GM23248 (cell line): Measurements from ENCODE around the gene RNF13. TPM values are rescaled to one million over a fixed set of nuclear protein-coding genes. Genes with fewer than 3 reads are reported as not detected.
"Not testable (repeated sequence)": the region's sequence is repeated elsewhere in the genome, so short reads cannot be mapped to it uniquely, and the experiment has no call there.

Experiments used
- DNase-seq: peaks from one replicate; pipeline ENCODE4 v3.0.0-alpha.2; 2015
- H2AFZ ChIP-seq: fragments of 200-600 bp; sonication (generic); 2 replicates; pipeline ENCODE4 v1.6.1; 2016; ENCODE audit warnings: antibody characterized with exemption
- H3F3A ChIP-seq: fragments of 200-600 bp; sonication (generic); 2 replicates; pipeline ENCODE4 v1.6.1; 2016; ENCODE audit warnings: mild to moderate bottlenecking, antibody characterized with exemption, mixed run types; ENCODE audit not compliant: insufficient read depth
- H3K27ac ChIP-seq: fragments of 200-600 bp; sonication (generic); 2 replicates; pipeline ENCODE4 v1.5.1; 2016; ENCODE audit warnings: mild to moderate bottlenecking
- H3K27me3 ChIP-seq: fragments of 200-600 bp; sonication (generic); replicated peaks from 2 replicates; pipeline ENCODE4 v1.6.1; 2016; ENCODE audit warnings: mild to moderate bottlenecking; ENCODE audit not compliant: insufficient read depth
- H3K36me3 ChIP-seq: fragments of 200-600 bp; sonication (generic); 2 replicates; pipeline ENCODE4 v1.6.1; 2016; ENCODE audit warnings: low read depth, mild to moderate bottlenecking
- H3K4me1 ChIP-seq: fragments of 200-600 bp; sonication (generic); 2 replicates; pipeline ENCODE4 v1.6.1; 2016; ENCODE audit warnings: mild to moderate bottlenecking; ENCODE audit not compliant: insufficient read depth
- H3K4me2 ChIP-seq: fragments of 200-600 bp; sonication (generic); one replicate; pipeline ENCODE4 v1.6.1; 2016; ENCODE audit warnings: mild to moderate bottlenecking; ENCODE audit not compliant: unreplicated experiment
- H3K4me3 ChIP-seq: fragments of 200-600 bp; sonication (generic); 2 replicates; pipeline ENCODE4 v1.5.1; 2016; ENCODE audit warnings: mild to moderate bottlenecking
- H3K79me2 ChIP-seq: fragments of 200-600 bp; sonication (generic); 2 replicates; pipeline ENCODE4 v1.6.1; 2016; ENCODE audit warnings: mild to moderate bottlenecking; ENCODE audit not compliant: insufficient read depth
- H3K9ac ChIP-seq: fragments of 200-600 bp; sonication (generic); 2 replicates; pipeline ENCODE4 v1.6.1; 2016; ENCODE audit warnings: mild to moderate bottlenecking
- H3K9me2 ChIP-seq: fragments of 200-600 bp; sonication (generic); 2 replicates; pipeline ENCODE4 v1.6.1; 2016; ENCODE audit warnings: mixed run types, mild to moderate bottlenecking, moderate library complexity; ENCODE audit not compliant: insufficient read depth
- H3K9me3 ChIP-seq: fragments of 200-600 bp; sonication (generic); one replicate; pipeline ENCODE4 v1.6.1; 2017; ENCODE audit warnings: low read depth
- H4K20me1 ChIP-seq: fragments of 200-600 bp; sonication (generic); 2 replicates; pipeline ENCODE4 v1.6.0; 2016; ENCODE audit not compliant: insufficient read depth
- EZH2 ChIP-seq: fragments of 200-600 bp; sonication (generic); IDR thresholded peaks from 2 replicates; pipeline ENCODE4 v1.6.1; 2018; ENCODE audit warnings: antibody characterized with exemption, mild to moderate bottlenecking; ENCODE audit not compliant: insufficient read depth, poor library complexity, severe bottlenecking
- EZH2phosphoT487 ChIP-seq: fragments of 200-600 bp; sonication (generic); IDR thresholded peaks from 2 replicates; pipeline ENCODE4 v1.6.1; 2018; ENCODE audit warnings: antibody characterized with exemption, moderate library complexity, mild to moderate bottlenecking, low read depth; ENCODE audit not compliant: insufficient read depth
- WGBS, 2 experiments: methylation state at CpG; one replicate each; pipeline ENCODE4 v1.1.6; 2015 to 2017; ENCODE audit warnings: low lambda C conversion rate in 2 of 2, low coverage in 1 of 2; ENCODE audit errors: missing lambda C conversion rate in 2 of 2; 5-methylcytosine and 5-hydroxymethylcytosine counted together
- in situ Hi-C: fragments of 300-500 bp; cut with MboI; formaldehyde crosslinking; loops from 2 replicates; pipeline ENCODE4 v1.15.0; 2020
- polyA plus RNA-seq: library from polyadenylated mRNA; unstranded; fragments of >200 nt; fragmentation: Nextera tagmentation; extraction: Ambion mirVana; gene quantifications from 2 replicates; pipeline ENCODE4 v1.2.1, GENCODE V29; 2016
- total RNA-seq: library from RNA; depleted of rRNA; stranded (reverse); fragments of >200 nt; shearing (Covaris generic); gene quantifications from 2 replicates; pipeline ENCODE4 v1.2.3, GENCODE V29; 2014

RNF13 gene
- total and polyA plus RNA-seq, 2 experiments from 2014 or later, result 48.7 to 100.0 TPM

DNA sequence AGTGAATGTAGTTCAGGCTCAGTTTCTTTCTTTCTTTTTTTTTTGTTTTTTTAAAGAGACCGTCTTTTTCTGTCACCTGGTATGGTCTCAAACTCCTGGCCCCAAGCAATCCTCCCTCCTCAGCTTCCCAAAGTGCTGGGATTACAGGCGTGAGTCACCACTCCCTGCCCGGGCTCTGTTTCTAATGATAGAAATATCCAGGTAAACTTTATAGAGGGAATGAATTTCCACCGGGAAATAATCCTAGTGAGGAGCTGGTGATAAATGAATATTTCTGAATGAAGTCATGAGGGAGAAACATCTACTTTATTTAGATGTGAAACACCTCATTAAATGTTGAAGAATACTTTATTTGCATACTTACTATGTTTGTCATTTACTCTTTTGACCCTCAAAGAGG lies 7.2 kb downstream of the RNF13 start:
- Histone ChIP-seq H3K9ac (no peak overlapping the region), H3K9me2 (no peaks in the 10 kb centered on the region), H3F3A (peaks cover 28% of the 10 kb centered on the region), H3K9me3 (no peaks in the 10 kb centered on the region), H3K4me1 (peaks cover 29% of the 10 kb centered on the region), H3K27ac (no peak overlapping the region), H3K4me2 (no peak overlapping the region), H4K20me1 (peaks cover 8% of the 10 kb centered on the region; the same call in 1 of the 2 replicates), H2AFZ (no peak overlapping the region), H3K27me3 (no peaks in the 10 kb centered on the region), H3K36me3 (no peaks in the 10 kb centered on the region), H3K79me2 (peaks cover 100% of the 10 kb centered on the region), H3K4me3 (no peak overlapping the region)
- TF ChIP-seq EZH2phosphoT487 (no peak), EZH2 (no peak)
- in situ Hi-C loops, result no loop called here
- peak; percentile 23 for DNase-seq
- WGBS, 2 experiments, result 39 to 47% methylated on average over 4 of the region's 4 CpGs

DNA sequence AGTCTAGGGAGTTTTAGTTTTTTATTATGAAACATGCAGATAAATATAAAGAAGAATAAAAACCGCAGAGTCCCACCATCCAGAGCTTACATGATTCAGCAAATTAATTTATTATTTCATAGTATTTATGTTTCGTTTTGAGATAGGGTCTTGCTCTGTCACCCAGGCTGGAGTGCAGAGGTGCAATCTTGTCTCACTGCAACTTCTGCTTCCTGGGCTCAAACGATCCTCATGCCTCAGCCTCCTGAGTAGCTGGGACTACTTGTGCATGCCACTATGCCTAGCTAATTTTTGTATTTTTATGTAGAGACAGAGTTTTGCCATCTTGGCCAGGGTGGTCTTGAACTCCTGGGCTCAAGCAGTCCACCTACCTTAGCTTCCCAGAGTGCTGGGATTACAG lies 13.6 kb downstream of the RNF13 start:
- H3K9me3 ChIP-seq, result no peaks in the 10 kb centered on the region
- H3K27me3 ChIP-seq, result no peaks in the 10 kb centered on the region
- no peak overlapping the region for H3K9ac ChIP-seq
- no peak overlapping the region for H3K4me3 ChIP-seq
- no peaks in the 10 kb centered on the region for H4K20me1 ChIP-seq
- peaks cover 3% of the 10 kb centered on the region; the same call in 1 of the 2 replicates for H3F3A ChIP-seq
- no peaks in the 10 kb centered on the region for H3K9me2 ChIP-seq
- H3K79me2 ChIP-seq, result peaks cover 93% of the 10 kb centered on the region
- in situ Hi-C loops, result no loop called here
- H3K4me2 ChIP-seq, result no peak overlapping the region
- H3K36me3 ChIP-seq, result no peaks in the 10 kb centered on the region
- no peak for DNase-seq
- WGBS, 2 experiments, result 77 to 80% methylated on average over 3 of the region's 3 CpGs
- H3K4me1 ChIP-seq, result no peaks in the 10 kb centered on the region
- TF ChIP-seq EZH2phosphoT487, result no peak
- no peak for TF ChIP-seq EZH2
- H2AFZ ChIP-seq, result no peak overlapping the region
- no peak overlapping the region for H3K27ac ChIP-seq

DNA sequence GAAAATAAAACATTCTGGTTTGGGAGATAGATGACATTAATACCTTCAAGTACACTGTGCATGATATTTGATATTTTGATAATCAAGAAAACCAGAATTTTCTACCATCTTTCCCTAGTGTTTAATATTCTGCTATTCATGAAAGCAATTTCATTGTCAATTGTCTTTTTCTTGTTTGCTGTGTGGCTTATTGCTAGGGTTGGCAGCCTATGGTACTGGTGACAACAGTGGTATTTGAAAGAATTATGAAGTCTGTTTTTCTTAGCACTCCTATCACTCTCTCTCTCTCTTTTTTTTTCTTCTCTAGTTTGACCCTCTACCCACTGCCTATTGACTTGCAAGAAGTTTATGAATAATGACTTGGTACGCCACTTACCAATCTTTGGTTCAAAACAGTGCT lies 15.4 kb downstream of the RNF13 start:
- Histone ChIP-seq H3K9ac (no peak overlapping the region), H3K4me2 (no peak overlapping the region), H3K27me3 (no peaks in the 10 kb centered on the region), H3K9me2 (no peaks in the 10 kb centered on the region), H3K27ac (no peak overlapping the region), H2AFZ (no peak overlapping the region), H3K9me3 (no peaks in the 10 kb centered on the region), H3K79me2 (peaks cover 91% of the 10 kb centered on the region), H4K20me1 (no peaks in the 10 kb centered on the region), H3K4me1 (peaks cover 8% of the 10 kb centered on the region; the same call in 1 of the 2 replicates), H3K4me3 (no peak overlapping the region), H3K36me3 (no peaks in the 10 kb centered on the region), H3F3A (peaks cover 15% of the 10 kb centered on the region; the same call in 1 of the 2 replicates)
- 95 to 96% methylated on average over 1 of the region's 1 CpG for WGBS, 2 experiments
- no peak for DNase-seq
- TF ChIP-seq EZH2 (no peak), EZH2phosphoT487 (no peak)
- in situ Hi-C loops, result no loop called here

DNA sequence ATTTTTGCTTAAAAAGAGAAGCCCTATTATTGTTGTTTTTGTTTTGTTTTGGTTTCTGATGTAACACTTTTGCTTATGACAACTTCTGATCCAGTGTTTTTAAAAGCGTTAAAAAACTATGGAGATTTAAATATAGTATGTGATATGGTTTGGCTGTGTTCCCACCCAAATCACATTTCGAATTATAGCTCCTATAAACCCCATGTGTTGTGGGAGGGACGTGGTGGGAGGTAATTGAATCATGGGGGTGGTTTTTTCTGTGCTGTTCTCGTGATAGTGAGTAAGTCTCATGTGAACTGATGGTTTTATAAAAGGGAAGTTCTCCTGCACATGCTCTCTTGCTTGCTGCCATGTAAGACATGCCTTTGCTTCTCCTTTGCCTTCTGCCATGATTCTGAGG lies 16.6 kb downstream of the RNF13 start:
- H3K27ac ChIP-seq, H2AFZ ChIP-seq, H3K27me3 ChIP-seq, H3K4me2 ChIP-seq, H4K20me1 ChIP-seq, H3K4me1 ChIP-seq, DNase-seq, H3K9ac ChIP-seq, H3K9me2 ChIP-seq, H3K4me3 ChIP-seq, in situ Hi-C loops, H3K9me3 ChIP-seq, H3K36me3 ChIP-seq: not testable (repeated sequence)
- WGBS, 2 experiments, result 85 to 87% methylated on average over 4 of the region's 4 CpGs
- Histone ChIP-seq H3F3A (peaks cover 15% of the 10 kb centered on the region; the same call in 1 of the 2 replicates), H3K79me2 (peaks cover 91% of the 10 kb centered on the region)

DNA sequence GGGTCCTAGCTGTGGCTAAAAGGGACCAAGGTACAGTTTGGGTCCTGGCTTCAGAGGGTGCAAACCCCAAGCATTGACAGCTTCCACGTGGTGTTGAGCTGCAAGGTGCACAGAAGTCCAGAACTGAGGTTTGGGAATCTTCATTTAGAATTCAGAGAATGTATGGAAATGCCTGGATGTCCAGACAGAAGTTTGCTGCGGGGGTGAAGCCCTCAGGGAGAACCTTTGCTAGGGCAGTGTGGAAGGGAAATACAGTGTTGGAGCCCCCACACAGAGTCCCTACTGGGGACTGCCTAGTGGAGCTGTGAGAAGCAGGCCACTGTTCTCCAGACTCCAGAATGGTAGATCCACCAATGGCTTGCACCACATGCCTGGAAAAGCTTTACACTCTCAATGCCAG lies 17.9 kb downstream of the RNF13 start:
- H3K4me3 ChIP-seq, result no peak overlapping the region
- TF ChIP-seq EZH2phosphoT487, result no peak
- no peak for TF ChIP-seq EZH2
- no peak overlapping the region for H2AFZ ChIP-seq
- H3K27ac ChIP-seq, result no peak overlapping the region
- peaks cover 15% of the 10 kb centered on the region; the same call in 1 of the 2 replicates for H3F3A ChIP-seq
- H3K4me2 ChIP-seq, result no peak overlapping the region
- H3K9ac ChIP-seq, result no peak overlapping the region
- H3K36me3 ChIP-seq, result no peaks in the 10 kb centered on the region
- WGBS, 2 experiments, result 66 to 81% methylated on average over 2 of the region's 2 CpGs
- no peaks in the 10 kb centered on the region for H3K27me3 ChIP-seq
- no peaks in the 10 kb centered on the region for H3K9me2 ChIP-seq
- no peak for DNase-seq
- peaks cover 3% of the 10 kb centered on the region for H3K9me3 ChIP-seq
- no peaks in the 10 kb centered on the region for H4K20me1 ChIP-seq
- in situ Hi-C loops, result no loop called here
- H3K79me2 ChIP-seq, result peaks cover 91% of the 10 kb centered on the region
- peaks cover 8% of the 10 kb centered on the region; the same call in 1 of the 2 replicates for H3K4me1 ChIP-seq
